Right lobe of liver (tissue), 6 donors: ENCODE measurements around the gene COA4. TPM values are rescaled to one million over a fixed set of nuclear protein-coding genes. Genes with fewer than 3 reads are reported as not detected.

Source experiments
- ATAC-seq, 4 donors: fragments of 200-7000 bp; cut with Tn5 transposase; one replicate each; pipeline ENCODE4 v1.9.1; 2020; ENCODE audit warnings: mild to moderate bottlenecking in 4 of 4, moderate library complexity in 4 of 4
- DNase-seq, 3 donors: peaks; one replicate each; pipeline ENCODE4 v3.0.0-alpha.2; 2020
- H3K27ac ChIP-seq, 3 donors: fragments of 200-600 bp; one replicate each; pipeline ENCODE4 v1.8.0; 2022
- H3K27me3 ChIP-seq, 2 donors: fragments of 200-600 bp; one replicate each; pipeline ENCODE4 v1.8.0; 2022
- H3K36me3 ChIP-seq, 4 donors: fragments of 200-600 bp; sonication (generic) in 1 of 4; one replicate each; pipeline versions ENCODE4 v1.5.1 to v1.8.0; 2017 to 2022; ENCODE audit warnings: control low read depth in 1 of 4
- H3K4me1 ChIP-seq, 4 donors: fragments of 200-600 bp; sonication (generic) in 1 of 4; one replicate each; pipeline versions ENCODE4 v1.5.1 to v1.8.0; 2017 to 2022; ENCODE audit warnings: control low read depth in 1 of 4
- H3K4me3 ChIP-seq, 3 donors: fragments of 200-600 bp; one replicate each; pipeline ENCODE4 v1.8.0; 2022
- H3K9me3 ChIP-seq, 4 donors: fragments of 200-600 bp; sonication (generic) in 1 of 4; one replicate each; pipeline versions ENCODE4 v1.5.1 to v1.8.0; 2017 to 2022; ENCODE audit warnings: control low read depth in 1 of 4
- POLR2A ChIP-seq: fragments of 450-650 bp; IDR thresholded peaks from one replicate; pipeline ENCODE4 v1.6.1; 2017; ENCODE audit warnings: antibody characterized with exemption, mild to moderate bottlenecking
- WGBS: methylation state at CpG from one replicate; pipeline ENCODE4 v1.1.6; 2018; ENCODE audit warnings: low coverage, low lambda C conversion rate; ENCODE audit not compliant: insufficient coverage; ENCODE audit errors: missing lambda C conversion rate; 5-methylcytosine and 5-hydroxymethylcytosine counted together
- intact Hi-C, 2 donors: fragments of 100-400 bp; cut with DNase I; formaldehyde crosslinking; loops; one replicate each; pipeline versions ENCODE4 v1.11.2 to v1.14.1; 2022
- total RNA-seq, 6 experiments: library from RNA; depleted of rRNA in 2 of 6; stranded (reverse); fragments of >200 nt in 2 of 6; fragmentation: NEBNext Ultra II Directional in 3 of 6; extraction: Animal tissue kit (Norgen Biotek cat#: 25700) in 3 of 6; gene quantifications; one replicate each; pipeline versions ENCODE4 v1.1.0 to v1.2.4, GENCODE V29; 2016 to 2023
- TF ChIP-seq, protein P1 (sequence below), 4 donors: fragments of 200-600 bp in 3 of 4; fragments of 450-650 bp in 1 of 4; IDR thresholded peaks; one replicate each; pipeline versions ENCODE4 v1.5.1 to v1.8.0; 2016 to 2022; ENCODE audit warnings: antibody characterized with exemption in 4 of 4, mild to moderate bottlenecking in 2 of 4
- donor health status: DM: no; HTN: yes; CAD: no.
- donor health status: DM: no; HTN: no; CAD: no.
- donor health status: DM: no; HTN: no; CAD: no.
- donor health status: DM: no; HTN: yes; CAD: no.
- donor health status: DM: no; HTN: yes; CAD: no.

COA4 gene
- total RNA-seq, 6 experiments from 2014 or later, result 48.8 to 116 (median 56.0) TPM

DNA sequence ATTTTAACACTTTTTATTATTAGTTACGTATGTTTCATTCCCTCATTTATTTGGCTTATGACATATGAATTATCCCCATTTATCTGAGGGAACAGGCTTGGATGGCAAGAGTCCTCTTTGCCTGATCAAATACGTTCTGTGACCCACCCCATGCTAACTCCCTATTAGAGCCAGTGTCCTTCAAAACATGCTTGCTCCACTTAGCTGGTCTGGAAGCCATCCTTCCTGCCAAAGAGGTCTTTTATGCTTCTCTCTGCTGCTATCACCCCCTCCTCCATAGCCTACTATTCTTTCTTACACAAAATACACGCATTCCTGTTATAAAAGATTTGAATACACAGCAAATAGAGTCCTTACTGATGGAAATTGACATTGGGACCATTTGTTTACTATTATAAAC lies 6.4 kb downstream of the COA4 start:
- Histone ChIP-seq H3K4me1 (peaks cover 0 to 22% (median 8%) of the 10 kb centered on the region in 4 donors), H3K27ac (no peak overlapping the region), H3K4me3 (no peak overlapping the region), H3K36me3 (peaks cover 0 to 17% (median 7%) of the 10 kb centered on the region in 4 donors), H3K27me3 (no peaks in the 10 kb centered on the region), H3K9me3 (no peaks in the 10 kb centered on the region)
- intact Hi-C loops, result no loop called here
- 100% methylated on average over 3 of the region's 3 CpGs for WGBS
- ATAC-seq (no peak), DNase-seq (no peak)
- TF ChIP-seq POLR2A, result no peak
- TF ChIP-seq, protein P1, sequence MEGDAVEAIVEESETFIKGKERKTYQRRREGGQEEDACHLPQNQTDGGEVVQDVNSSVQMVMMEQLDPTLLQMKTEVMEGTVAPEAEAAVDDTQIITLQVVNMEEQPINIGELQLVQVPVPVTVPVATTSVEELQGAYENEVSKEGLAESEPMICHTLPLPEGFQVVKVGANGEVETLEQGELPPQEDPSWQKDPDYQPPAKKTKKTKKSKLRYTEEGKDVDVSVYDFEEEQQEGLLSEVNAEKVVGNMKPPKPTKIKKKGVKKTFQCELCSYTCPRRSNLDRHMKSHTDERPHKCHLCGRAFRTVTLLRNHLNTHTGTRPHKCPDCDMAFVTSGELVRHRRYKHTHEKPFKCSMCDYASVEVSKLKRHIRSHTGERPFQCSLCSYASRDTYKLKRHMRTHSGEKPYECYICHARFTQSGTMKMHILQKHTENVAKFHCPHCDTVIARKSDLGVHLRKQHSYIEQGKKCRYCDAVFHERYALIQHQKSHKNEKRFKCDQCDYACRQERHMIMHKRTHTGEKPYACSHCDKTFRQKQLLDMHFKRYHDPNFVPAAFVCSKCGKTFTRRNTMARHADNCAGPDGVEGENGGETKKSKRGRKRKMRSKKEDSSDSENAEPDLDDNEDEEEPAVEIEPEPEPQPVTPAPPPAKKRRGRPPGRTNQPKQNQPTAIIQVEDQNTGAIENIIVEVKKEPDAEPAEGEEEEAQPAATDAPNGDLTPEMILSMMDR (IDR thresholded peaks at IDR 0.05), result no peak

GRCh38 chr11:73869332-73869949 lies 7.2 kb downstream of the COA4 start:
- Histone ChIP-seq H3K4me3 (no peak overlapping the region), H3K4me1 (peaks cover 0 to 17% (median 5%) of the 10 kb centered on the region in 4 donors), H3K36me3 (peaks cover 0 to 21% (median 7%) of the 10 kb centered on the region in 4 donors), H3K27me3 (no peaks in the 10 kb centered on the region), H3K9me3 (no peaks in the 10 kb centered on the region), H3K27ac (no peak overlapping the region)
- 17% methylated on average over 1 of the region's 1 CpG for WGBS
- ATAC-seq (peak; percentile 61 to 75 (median 64)), DNase-seq (peak in 2 of 3 donors; percentile 18 to 56)
- intact Hi-C loops, result no loop called here
- TF ChIP-seq, protein P1 (IDR thresholded peaks at IDR 0.05), result no peak

DNA sequence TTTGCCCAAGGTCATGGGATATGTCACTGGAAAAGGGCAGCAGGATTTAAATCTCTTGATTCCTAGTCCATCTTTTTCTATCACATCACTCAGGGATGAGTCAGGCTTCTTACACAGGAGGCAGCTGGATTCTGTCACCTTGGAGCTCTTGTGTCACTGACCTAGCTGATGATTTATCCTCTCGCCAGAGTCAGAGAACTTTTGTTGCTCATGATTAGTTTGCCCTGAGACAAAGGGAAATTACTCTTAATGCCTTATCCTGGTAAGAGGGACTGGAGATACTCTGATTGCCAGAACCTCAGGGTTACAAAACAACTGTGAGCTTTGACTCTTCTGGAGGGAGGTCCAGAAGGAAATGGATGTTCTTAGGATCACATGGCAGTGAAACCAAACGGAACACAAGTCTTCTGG lies 10.1 kb downstream of the COA4 start:
- H3K36me3 ChIP-seq, result peaks cover 0 to 9% (median 2%) of the 10 kb centered on the region in 4 donors

DNA sequence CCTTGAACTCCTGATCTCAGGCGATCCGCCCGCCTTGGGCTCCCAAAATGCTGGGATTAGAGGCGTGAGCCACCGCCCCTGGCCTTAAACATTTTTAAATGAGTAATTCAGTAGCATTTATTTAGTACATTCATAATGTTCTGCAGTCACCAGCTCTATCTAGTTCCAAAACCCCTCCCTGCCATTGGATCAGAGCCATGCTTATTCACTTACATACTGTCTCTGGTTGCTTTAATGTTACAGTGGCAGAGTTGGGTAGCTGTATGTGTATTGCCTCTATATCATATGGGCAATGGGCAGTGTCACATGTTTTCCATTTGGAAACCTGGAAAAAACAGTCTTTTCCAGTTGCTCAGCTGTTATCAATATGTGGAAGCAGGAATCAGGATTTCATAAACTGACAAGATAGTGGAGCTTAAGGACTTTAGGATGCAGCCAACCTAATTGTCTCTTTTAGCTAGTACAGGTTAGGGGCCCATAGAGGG lies 10.5 kb downstream of the COA4 start:
- Histone ChIP-seq H3K27ac (no peak overlapping the region), H3K4me1 (peaks cover 0 to 17% (median 5%) of the 10 kb centered on the region in 4 donors), H3K9me3 (no peaks in the 10 kb centered on the region), H3K4me3 (no peak overlapping the region), H3K36me3 (peaks cover 0 to 7% (median 2%) of the 10 kb centered on the region in 4 donors), H3K27me3 (no peaks in the 10 kb centered on the region)
- intact Hi-C loops, result no loop called here
- no peak for DNase-seq
- no peak for TF ChIP-seq POLR2A
- TF ChIP-seq, protein P1 (IDR thresholded peaks at IDR 0.05), result no peak
- no peak for ATAC-seq
- 94% methylated on average over 5 of the region's 5 CpGs for WGBS

More for the DNA sequence above, 10.1 kb downstream of the COA4 start:
- peak in 1 of 4 donors; percentile 74 for ATAC-seq
- Histone ChIP-seq H3K9me3 (no peaks in the 10 kb centered on the region), H3K4me1 (peaks cover 0 to 17% (median 5%) of the 10 kb centered on the region in 4 donors), H3K27ac (no peak overlapping the region), H3K4me3 (no peak overlapping the region), H3K27me3 (no peaks in the 10 kb centered on the region)
- 41% methylated on average over 2 of the region's 2 CpGs for WGBS
- TF ChIP-seq POLR2A, result no peak
- TF ChIP-seq, protein P1 (IDR thresholded peaks at IDR 0.05), result no peak
- no peak for DNase-seq
- intact Hi-C loops, result no loop called here
